Measurements from ENCODE around the gene SLC35B4. TPM values are rescaled to one million over a fixed set of nuclear protein-coding genes. Genes with fewer than 3 reads are reported as not detected.

The SLC35B4 gene
- total RNA-seq, 4 donors from 2014 or later, result 4.5 to 13.2 (median 10.2) TPM

DNA sequence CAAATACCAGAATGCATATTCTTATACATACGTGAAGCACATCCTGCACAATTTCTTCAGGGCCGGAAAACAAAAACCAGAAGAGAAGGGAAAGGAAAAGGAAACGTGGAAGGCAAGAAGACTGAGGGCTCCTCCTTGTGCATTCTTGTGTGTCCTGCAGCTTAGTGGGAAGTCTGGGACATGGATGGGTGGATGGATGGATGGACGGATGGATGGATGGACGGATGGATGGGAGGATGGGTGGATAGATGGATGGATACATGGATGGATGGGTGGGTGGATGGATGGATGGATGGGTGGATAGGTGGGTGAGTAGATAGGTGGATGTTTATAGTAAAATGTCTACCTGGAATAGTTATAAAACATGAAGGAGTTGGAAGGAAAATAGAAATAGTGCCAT is 30.8 kb upstream of the SLC35B4 start:
- TF ChIP-seq, protein P1, sequence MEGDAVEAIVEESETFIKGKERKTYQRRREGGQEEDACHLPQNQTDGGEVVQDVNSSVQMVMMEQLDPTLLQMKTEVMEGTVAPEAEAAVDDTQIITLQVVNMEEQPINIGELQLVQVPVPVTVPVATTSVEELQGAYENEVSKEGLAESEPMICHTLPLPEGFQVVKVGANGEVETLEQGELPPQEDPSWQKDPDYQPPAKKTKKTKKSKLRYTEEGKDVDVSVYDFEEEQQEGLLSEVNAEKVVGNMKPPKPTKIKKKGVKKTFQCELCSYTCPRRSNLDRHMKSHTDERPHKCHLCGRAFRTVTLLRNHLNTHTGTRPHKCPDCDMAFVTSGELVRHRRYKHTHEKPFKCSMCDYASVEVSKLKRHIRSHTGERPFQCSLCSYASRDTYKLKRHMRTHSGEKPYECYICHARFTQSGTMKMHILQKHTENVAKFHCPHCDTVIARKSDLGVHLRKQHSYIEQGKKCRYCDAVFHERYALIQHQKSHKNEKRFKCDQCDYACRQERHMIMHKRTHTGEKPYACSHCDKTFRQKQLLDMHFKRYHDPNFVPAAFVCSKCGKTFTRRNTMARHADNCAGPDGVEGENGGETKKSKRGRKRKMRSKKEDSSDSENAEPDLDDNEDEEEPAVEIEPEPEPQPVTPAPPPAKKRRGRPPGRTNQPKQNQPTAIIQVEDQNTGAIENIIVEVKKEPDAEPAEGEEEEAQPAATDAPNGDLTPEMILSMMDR (IDR thresholded peaks at IDR 0.05; ENCODE audit: low read depth), result no peak

DNA sequence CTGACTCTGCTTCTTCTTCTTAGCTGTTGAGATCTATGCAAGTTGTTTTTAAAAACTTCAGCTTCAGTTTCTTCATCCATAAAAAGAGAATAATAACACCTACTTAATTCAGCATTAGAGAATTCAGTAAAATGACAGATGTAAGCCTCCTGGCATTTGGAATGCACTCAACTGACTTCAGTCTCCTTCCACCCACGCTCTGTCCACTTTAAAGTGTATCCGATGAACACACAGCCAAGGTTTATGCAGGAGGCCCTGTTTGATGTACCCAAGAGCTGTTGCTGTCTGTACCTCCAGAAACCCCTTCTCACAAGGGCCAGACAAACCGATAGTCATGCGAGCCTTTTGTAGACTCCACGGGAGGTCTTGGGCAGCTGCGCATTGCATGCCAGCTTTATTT is 27.1 kb upstream of the SLC35B4 start:
- TF ChIP-seq, protein P1 (IDR thresholded peaks at IDR 0.05; ENCODE audit: low read depth), result no peak

DNA sequence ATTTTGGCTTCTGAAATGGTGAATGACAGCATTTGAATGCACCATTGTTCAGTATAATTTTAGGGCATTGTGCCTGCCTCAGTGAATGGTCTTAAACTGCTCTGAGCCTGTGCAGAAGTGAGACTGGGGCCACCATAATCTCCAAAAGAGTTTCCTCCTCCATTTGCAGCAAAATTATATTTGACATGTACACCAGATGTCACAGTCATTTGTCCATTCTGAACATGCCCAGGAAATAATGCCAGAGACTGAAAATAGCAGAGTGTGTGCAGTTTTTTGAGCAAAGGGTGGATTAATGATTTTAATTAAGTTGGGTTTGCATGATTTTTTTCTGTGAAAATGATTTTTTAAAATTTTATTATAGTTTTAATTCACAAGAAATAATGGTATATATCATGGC is 26.4 kb upstream of the SLC35B4 start:
- TF ChIP-seq, protein P1 (IDR thresholded peaks at IDR 0.05; ENCODE audit: low read depth), result no peak

DNA sequence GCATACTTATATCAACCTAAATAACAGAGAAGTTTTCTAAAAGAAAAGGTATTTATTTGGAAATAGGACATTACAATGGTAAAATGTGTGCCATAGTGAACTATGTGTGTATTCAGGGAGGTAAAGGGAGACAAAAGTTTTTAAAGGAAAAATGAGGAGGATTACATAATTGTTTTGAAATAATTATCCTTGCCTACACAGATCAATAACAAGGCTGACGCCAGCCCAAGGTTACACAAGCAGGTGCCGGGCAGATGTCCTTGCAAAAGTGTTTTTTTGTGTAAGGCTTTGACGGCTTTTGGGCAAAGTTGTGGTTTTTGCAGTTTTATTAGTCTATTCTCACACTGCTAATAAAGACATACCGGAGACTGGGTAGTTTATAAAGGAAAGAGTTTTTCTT is 22.7 kb upstream of the SLC35B4 start:
- TF ChIP-seq, protein P1 (IDR thresholded peaks at IDR 0.05; ENCODE audit: low read depth), result no peak

DNA sequence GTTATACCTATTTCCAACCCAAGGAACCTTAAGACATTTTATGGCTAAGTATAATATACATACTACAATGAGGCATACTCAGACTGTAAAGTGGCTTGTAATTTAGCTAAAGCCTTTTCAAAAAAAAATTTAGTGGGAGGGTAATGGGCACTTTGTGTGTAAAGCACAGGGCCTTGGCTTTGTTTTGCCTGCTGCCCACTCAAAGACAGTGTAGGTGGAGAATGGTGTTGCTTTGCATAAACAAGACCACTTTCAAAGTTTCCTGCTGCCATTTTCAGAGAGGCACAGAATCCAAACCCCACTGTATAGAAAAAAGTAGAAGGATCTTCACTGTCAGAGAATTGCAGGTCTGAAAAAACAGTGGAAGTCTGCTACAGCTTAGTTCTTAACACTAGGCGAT is 21.2 kb upstream of the SLC35B4 start:
- TF ChIP-seq, protein P1 (IDR thresholded peaks at IDR 0.05; ENCODE audit: low read depth), result no peak

- TF ChIP-seq, protein P1 (IDR thresholded peaks at IDR 0.05; ENCODE audit: low read depth), result no peak
Observed at GRCh38 chr7:134334408-134334807, 17.7 kb upstream of the SLC35B4 start.

DNA sequence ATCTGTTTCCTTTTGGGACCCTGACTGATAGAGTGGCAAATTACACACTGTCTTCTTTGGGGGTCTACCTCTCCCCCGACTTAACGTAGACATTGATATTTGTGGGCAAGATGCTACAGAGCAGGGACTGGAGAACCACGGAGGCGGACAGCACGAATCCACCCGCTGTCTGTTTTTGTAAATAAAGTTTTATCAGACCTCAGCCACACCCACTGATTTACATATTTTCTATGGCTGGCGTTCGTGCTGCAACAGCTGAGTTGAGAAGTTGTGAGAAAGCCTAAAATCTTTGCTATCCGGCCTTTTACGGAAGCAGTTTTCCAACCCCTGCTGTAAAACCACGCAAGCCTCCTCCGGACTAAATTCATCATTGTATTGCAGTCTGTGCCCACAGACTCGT is 17.2 kb upstream of the SLC35B4 start:
- TF ChIP-seq, protein P1 (IDR thresholded peaks at IDR 0.05; ENCODE audit: low read depth), result no peak
